ENCODE results near the gene MEIS2. TPM values are rescaled to one million over a fixed set of nuclear protein-coding genes. Genes with fewer than 3 reads are reported as not detected.

MEIS2 gene
- total RNA-seq, 1 donor from 2014 or later: 6.0 TPM

DNA sequence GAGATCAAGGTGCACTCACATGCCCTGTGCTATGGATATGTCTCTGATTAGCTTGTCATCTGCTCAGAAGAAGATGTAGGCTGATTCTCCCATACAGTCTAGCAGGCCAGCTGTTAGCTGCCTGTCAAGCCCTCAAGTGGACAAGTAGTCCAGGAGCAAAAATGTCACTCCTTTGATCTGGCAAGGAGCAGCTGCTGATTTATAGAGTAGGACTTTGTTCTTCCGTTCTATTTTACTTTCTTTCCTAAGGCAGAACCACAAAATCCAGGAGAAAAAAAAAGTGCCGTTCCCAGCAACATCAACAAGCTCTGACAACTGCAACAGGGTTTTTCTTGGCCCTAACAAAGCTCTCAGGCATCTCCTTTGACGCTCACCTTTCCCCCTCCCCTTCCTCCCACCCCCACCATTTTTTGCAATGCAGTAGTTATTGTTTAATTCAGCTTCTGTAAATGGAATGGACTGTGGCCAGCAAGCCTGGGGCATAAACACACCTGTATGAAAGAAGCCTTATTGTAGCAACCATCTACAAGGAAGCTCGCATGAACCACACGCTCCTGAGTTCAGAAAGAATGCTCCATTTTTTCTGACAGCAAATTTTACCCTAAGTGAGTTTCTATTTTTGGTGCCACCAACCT lies 196.3 kb downstream of the MEIS2 start:
- Mint-ChIP-seq H3K9me3 (ENCODE audit: unreplicated experiment) (no peaks in the 10 kb centered on the region), H3K27ac (ENCODE audit: unreplicated experiment) (no peak overlapping the region), H3K4me1 (ENCODE audit: low read depth, unreplicated experiment) (no peaks in the 10 kb centered on the region), H3K4me3 (ENCODE audit: unreplicated experiment) (no peak overlapping the region), H3K36me3 (ENCODE audit: unreplicated experiment) (no peaks in the 10 kb centered on the region), H3K27me3 (ENCODE audit: unreplicated experiment) (no peaks in the 10 kb centered on the region)
- TF ChIP-seq, protein P1, sequence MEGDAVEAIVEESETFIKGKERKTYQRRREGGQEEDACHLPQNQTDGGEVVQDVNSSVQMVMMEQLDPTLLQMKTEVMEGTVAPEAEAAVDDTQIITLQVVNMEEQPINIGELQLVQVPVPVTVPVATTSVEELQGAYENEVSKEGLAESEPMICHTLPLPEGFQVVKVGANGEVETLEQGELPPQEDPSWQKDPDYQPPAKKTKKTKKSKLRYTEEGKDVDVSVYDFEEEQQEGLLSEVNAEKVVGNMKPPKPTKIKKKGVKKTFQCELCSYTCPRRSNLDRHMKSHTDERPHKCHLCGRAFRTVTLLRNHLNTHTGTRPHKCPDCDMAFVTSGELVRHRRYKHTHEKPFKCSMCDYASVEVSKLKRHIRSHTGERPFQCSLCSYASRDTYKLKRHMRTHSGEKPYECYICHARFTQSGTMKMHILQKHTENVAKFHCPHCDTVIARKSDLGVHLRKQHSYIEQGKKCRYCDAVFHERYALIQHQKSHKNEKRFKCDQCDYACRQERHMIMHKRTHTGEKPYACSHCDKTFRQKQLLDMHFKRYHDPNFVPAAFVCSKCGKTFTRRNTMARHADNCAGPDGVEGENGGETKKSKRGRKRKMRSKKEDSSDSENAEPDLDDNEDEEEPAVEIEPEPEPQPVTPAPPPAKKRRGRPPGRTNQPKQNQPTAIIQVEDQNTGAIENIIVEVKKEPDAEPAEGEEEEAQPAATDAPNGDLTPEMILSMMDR (IDR thresholded peaks at IDR 0.05; ENCODE audit: partially characterized antibody, unreplicated experiment): no peak
- no peak for DNase-seq

DNA sequence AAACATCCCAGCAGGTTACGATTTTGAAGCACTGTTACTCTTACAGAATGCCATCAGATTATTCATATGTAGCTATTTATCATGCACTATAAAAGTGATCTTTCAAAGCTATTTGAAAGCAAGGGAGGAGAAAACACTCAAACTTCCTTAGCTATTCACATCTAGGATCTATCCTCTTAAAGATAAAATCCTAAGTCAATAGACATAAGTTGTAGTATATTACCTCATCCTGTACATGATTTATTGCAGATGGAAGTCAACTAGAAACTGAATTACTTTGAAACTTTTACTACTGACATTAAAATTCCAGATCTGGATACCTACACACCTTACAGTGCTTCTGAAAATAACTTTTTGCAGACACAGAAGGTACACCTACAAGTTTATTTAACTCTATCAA lies 197.2 kb downstream of the MEIS2 start:
- DNase-seq: no peak
- Mint-ChIP-seq H3K4me1 (ENCODE audit: low read depth, unreplicated experiment) (no peaks in the 10 kb centered on the region), H3K27ac (ENCODE audit: unreplicated experiment) (no peak overlapping the region), H3K4me3 (ENCODE audit: unreplicated experiment) (no peak overlapping the region), H3K9me3 (ENCODE audit: unreplicated experiment) (no peaks in the 10 kb centered on the region), H3K27me3 (ENCODE audit: unreplicated experiment) (peaks cover 2% of the 10 kb centered on the region), H3K36me3 (ENCODE audit: unreplicated experiment) (no peaks in the 10 kb centered on the region)
- TF ChIP-seq, protein P1 (IDR thresholded peaks at IDR 0.05; ENCODE audit: partially characterized antibody, unreplicated experiment): no peak

DNA sequence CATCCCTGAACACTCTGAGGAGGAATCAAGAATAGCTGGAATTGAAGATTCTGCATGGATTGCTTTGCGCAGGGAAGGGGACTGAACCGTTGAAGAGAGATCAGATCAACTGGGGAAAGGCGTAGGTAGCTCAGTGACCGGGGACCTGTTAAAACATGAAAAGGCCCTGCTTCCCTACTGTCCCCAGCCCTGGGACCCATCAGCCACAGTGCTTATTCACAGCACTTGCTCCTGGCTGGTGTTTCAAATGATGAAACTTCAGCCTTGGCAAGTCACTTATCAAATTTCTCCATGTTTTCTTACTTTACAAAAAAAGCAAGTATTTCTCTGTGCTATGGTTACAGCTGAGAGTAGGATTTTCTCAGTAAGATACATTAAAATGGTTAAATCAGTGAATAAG lies 199.3 kb downstream of the MEIS2 start:
- peaks cover 2% of the 10 kb centered on the region for H3K27me3 Mint-ChIP-seq (ENCODE audit: unreplicated experiment)
- H3K9me3 Mint-ChIP-seq (ENCODE audit: unreplicated experiment): no peaks in the 10 kb centered on the region
- no peak overlapping the region for H3K4me3 Mint-ChIP-seq (ENCODE audit: unreplicated experiment)
- no peak overlapping the region for H3K27ac Mint-ChIP-seq (ENCODE audit: unreplicated experiment)
- no peaks in the 10 kb centered on the region for H3K36me3 Mint-ChIP-seq (ENCODE audit: unreplicated experiment)
- peaks cover 3% of the 10 kb centered on the region for H3K4me1 Mint-ChIP-seq (ENCODE audit: low read depth, unreplicated experiment)
- no peak for DNase-seq
- TF ChIP-seq, protein P1 (IDR thresholded peaks at IDR 0.05; ENCODE audit: partially characterized antibody, unreplicated experiment): no peak

DNA sequence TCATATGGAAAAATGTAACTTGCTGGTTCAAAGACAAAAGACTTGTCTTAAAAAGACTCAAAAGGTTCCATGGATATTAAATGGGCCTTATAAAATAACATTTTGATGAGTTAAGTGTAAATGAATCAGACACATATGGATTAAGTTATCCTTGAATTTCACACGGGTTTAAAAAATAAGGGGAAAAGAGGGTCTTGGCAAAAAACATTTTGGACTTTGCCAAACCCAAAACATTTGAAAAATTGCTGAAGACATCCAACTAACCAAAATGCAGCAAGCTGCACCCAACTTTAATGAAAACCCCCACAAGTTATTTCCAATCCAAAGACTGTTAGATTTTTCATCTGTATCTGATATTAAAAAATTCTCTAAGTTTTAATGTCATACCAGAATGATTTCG lies 200.7 kb downstream of the MEIS2 start:
- peaks cover 2% of the 10 kb centered on the region for H3K27me3 Mint-ChIP-seq (ENCODE audit: unreplicated experiment)
- no peaks in the 10 kb centered on the region for H3K36me3 Mint-ChIP-seq (ENCODE audit: unreplicated experiment)
- no peak overlapping the region for H3K27ac Mint-ChIP-seq (ENCODE audit: unreplicated experiment)
- TF ChIP-seq, protein P1 (IDR thresholded peaks at IDR 0.05; ENCODE audit: partially characterized antibody, unreplicated experiment): no peak
- H3K9me3 Mint-ChIP-seq (ENCODE audit: unreplicated experiment): no peaks in the 10 kb centered on the region
- peaks cover 3% of the 10 kb centered on the region for H3K4me1 Mint-ChIP-seq (ENCODE audit: low read depth, unreplicated experiment)
- no peak overlapping the region for H3K4me3 Mint-ChIP-seq (ENCODE audit: unreplicated experiment)
- no peak for DNase-seq

DNA sequence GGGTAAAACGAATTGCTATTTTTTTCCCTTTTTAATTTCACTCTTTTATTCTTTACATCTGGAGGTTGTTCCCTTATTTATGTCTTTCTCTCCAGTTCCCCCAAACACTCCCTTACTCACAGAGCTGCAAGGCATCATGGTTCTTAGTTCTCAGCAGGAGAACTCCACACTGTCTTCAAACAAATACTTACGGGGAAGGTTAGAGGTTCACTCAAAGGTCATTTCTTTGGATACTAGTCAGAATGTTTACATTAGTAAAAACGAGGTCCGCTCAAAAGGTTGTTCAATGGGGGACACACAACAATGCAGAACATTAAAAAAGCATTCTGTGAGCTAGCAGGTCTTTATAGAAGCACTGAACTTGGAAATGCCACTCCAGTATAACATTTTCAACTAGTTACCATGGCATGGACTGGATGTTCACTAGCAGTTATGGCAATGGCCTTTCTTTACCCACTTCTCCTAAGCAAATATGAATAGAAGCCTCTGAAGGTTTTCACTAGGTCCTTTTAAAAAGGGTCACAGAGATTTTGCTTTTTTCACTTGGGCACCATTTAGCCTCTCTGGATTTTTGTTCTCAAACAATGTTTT lies 201.7 kb downstream of the MEIS2 start:
- Mint-ChIP-seq H3K4me1 (ENCODE audit: low read depth, unreplicated experiment) (peaks cover 3% of the 10 kb centered on the region), H3K36me3 (ENCODE audit: unreplicated experiment) (no peaks in the 10 kb centered on the region), H3K9me3 (ENCODE audit: unreplicated experiment) (no peaks in the 10 kb centered on the region), H3K27ac (ENCODE audit: unreplicated experiment) (no peak overlapping the region), H3K4me3 (ENCODE audit: unreplicated experiment) (no peak overlapping the region), H3K27me3 (ENCODE audit: unreplicated experiment) (peaks cover 2% of the 10 kb centered on the region)
- TF ChIP-seq, protein P1 (IDR thresholded peaks at IDR 0.05; ENCODE audit: partially characterized antibody, unreplicated experiment): no peak
- no peak for DNase-seq
